Psoas muscle (tissue), 8 donors: ENCODE data around the gene SHC3. TPM values are rescaled to one million over a fixed set of nuclear protein-coding genes. Genes with fewer than 3 reads are reported as not detected.

Experiments used
- ATAC-seq, 4 donors: fragments of 200-7000 bp; cut with Tn5 transposase; one replicate each; pipeline ENCODE4 v1.9.1; 2020; ENCODE audit warnings: moderate library complexity in 3 of 4, mild to moderate bottlenecking in 2 of 4
- DNase-seq, 2 donors: peaks; one replicate each; pipeline ENCODE4 v3.0.0-alpha.2; 2020
- H3K27ac ChIP-seq: fragments of 200-600 bp; one replicate; pipeline ENCODE4 v1.8.0; 2022
- H3K27me3 ChIP-seq, 3 donors: fragments of 200-600 bp in 1 of 3; one replicate each; pipeline versions ENCODE4 v1.6.1 to v1.8.0; 2013 to 2022; ENCODE audit warnings: low read length in 2 of 3, mild to moderate bottlenecking in 2 of 3, moderate library complexity in 1 of 3; ENCODE audit not compliant: insufficient read depth in 3 of 3
- H3K36me3 ChIP-seq, 2 donors: fragments of 200-600 bp in 1 of 2; one replicate each; pipeline versions ENCODE4 v1.6.1 to v1.8.0; 2013 to 2022; ENCODE audit warnings: low read depth in 1 of 2, mild to moderate bottlenecking in 1 of 2, moderate library complexity in 1 of 2; ENCODE audit not compliant: insufficient read depth in 1 of 2
- H3K4me1 ChIP-seq: fragments of 200-600 bp; one replicate; pipeline ENCODE4 v1.8.0; 2022
- H3K4me3 ChIP-seq: fragments of 200-600 bp; one replicate; pipeline ENCODE4 v1.8.0; 2022; ENCODE audit warnings: mild to moderate bottlenecking
- H3K9me3 ChIP-seq: fragments of 200-600 bp; one replicate; pipeline ENCODE4 v1.8.0; 2022
- WGBS, 3 donors: extraction: QIAGEN DNeasy Blood & Tissue Kit; methylation state at CpG; one replicate each; pipeline versions ENCODE4 v1.1.6 to v1.1.7; 2013; 5-methylcytosine and 5-hydroxymethylcytosine counted together
- intact Hi-C, 2 donors: fragments of 100-400 bp; cut with DNase I; formaldehyde crosslinking; loops; one replicate each; pipeline versions ENCODE4 v1.11.0 to v1.14.2; 2022
- polyA plus RNA-seq, 3 donors: library from polyadenylated mRNA; stranded (reverse); fragments of 200-250 nt; gene quantifications; one replicate each; pipeline ENCODE4 v1.2.3, GENCODE V29; 2013
- total RNA-seq, 4 donors: library from RNA; stranded (reverse); fragmentation: NEBNext Ultra II Directional in 2 of 4; extraction: Animal tissue kit (Norgen Biotek cat#: 25700) in 2 of 4; gene quantifications; one replicate each; pipeline versions ENCODE4 v1.2.1 to v1.2.4, GENCODE V29; 2021 to 2023
- TF ChIP-seq, protein P1 (sequence below): fragments of 200-600 bp; IDR thresholded peaks from one replicate; pipeline ENCODE4 v1.8.0; 2022; ENCODE audit warnings: antibody characterized with exemption
- donor health status: healthy with polysubstance abuse.
- donor health status: DM: no; HTN: no; CAD: no; lungs with moderate emphysema.
- donor health status: Bipolar disorder and iron deficiency.
- donor health status: healthy.
- donor health status: DM: yes; HTN: yes; CAD: no.
- donor health status: DM: no; HTN: no; CAD: no.
- donor health status: DM: no; HTN: no; CAD: no.
- donor health status: DM: yes; HTN: yes; CAD: no.

SHC3 gene
- total and polyA plus RNA-seq, 7 donors, result 0.04 to 0.71 (median 0.20) TPM

DNA sequence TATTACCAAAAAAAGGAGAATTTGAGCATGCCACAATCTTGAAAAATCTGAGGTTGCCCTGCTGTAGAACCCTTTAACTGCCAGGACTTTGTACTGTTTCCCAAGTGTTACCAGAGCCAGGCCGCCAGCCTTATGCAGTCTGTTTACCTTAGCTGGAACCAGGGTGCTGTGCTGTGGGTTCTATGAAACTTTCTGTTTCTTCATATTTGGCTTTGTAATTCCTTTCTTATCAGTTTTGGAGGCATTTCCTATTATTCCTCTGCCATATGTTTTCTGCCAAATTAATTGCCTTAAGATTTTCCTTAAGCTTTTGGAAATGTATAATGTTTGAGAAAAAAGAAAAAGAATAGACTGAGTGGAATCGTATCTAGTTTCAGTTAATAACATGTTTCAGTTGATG lies 185.3 kb downstream of the SHC3 start:
- DNase-seq, result no peak
- no peak overlapping the region for H3K27ac ChIP-seq
- intact Hi-C loops, result no loop called here
- no peak for ATAC-seq
- 83 to 95% (median 91%) methylated on average over 2 of the region's 2 CpGs for WGBS, 3 donors
- peaks cover 0 to 42% (median 12%) of the 10 kb centered on the region in 3 donors for H3K27me3 ChIP-seq
- H3K4me1 ChIP-seq, result no peaks in the 10 kb centered on the region
- H3K36me3 ChIP-seq, result no peaks in the 10 kb centered on the region
- no peaks in the 10 kb centered on the region for H3K9me3 ChIP-seq
- TF ChIP-seq, protein P1, sequence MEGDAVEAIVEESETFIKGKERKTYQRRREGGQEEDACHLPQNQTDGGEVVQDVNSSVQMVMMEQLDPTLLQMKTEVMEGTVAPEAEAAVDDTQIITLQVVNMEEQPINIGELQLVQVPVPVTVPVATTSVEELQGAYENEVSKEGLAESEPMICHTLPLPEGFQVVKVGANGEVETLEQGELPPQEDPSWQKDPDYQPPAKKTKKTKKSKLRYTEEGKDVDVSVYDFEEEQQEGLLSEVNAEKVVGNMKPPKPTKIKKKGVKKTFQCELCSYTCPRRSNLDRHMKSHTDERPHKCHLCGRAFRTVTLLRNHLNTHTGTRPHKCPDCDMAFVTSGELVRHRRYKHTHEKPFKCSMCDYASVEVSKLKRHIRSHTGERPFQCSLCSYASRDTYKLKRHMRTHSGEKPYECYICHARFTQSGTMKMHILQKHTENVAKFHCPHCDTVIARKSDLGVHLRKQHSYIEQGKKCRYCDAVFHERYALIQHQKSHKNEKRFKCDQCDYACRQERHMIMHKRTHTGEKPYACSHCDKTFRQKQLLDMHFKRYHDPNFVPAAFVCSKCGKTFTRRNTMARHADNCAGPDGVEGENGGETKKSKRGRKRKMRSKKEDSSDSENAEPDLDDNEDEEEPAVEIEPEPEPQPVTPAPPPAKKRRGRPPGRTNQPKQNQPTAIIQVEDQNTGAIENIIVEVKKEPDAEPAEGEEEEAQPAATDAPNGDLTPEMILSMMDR, result no peak
- H3K4me3 ChIP-seq, result peak overlapping the region; percentile 67

DNA sequence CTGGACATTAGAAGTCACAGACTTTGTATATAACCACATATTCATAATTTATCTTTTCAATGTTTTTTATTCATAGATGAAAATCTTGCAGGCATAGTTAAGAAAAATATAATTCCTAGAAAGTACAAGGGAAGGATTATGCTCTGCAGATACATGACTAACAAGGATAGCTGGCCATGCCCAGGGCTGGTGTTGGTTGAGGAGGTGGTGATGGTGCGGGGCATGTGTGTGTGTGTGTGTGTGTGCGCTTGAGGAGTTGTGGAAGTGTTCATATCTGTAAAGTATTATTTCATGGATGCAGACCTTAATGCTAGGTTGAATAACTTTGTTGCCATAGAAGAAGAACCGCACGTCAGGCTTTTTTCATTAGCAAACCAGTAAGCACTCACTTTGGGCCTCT lies 186.1 kb downstream of the SHC3 start:
- H3K36me3 ChIP-seq, result no peaks in the 10 kb centered on the region
- intact Hi-C loops, result no loop called here
- DNase-seq (no peak), ATAC-seq (no peak)
- no peaks in the 10 kb centered on the region for H3K4me1 ChIP-seq
- TF ChIP-seq, protein P1, result no peak
- no peak overlapping the region for H3K27ac ChIP-seq
- peaks cover 0 to 42% (median 12%) of the 10 kb centered on the region in 3 donors for H3K27me3 ChIP-seq
- peak overlapping the region; percentile 67 for H3K4me3 ChIP-seq
- WGBS, 3 donors, result 81 to 90% (median 88%) methylated on average over 4 of the region's 4 CpGs
- no peaks in the 10 kb centered on the region for H3K9me3 ChIP-seq

DNA sequence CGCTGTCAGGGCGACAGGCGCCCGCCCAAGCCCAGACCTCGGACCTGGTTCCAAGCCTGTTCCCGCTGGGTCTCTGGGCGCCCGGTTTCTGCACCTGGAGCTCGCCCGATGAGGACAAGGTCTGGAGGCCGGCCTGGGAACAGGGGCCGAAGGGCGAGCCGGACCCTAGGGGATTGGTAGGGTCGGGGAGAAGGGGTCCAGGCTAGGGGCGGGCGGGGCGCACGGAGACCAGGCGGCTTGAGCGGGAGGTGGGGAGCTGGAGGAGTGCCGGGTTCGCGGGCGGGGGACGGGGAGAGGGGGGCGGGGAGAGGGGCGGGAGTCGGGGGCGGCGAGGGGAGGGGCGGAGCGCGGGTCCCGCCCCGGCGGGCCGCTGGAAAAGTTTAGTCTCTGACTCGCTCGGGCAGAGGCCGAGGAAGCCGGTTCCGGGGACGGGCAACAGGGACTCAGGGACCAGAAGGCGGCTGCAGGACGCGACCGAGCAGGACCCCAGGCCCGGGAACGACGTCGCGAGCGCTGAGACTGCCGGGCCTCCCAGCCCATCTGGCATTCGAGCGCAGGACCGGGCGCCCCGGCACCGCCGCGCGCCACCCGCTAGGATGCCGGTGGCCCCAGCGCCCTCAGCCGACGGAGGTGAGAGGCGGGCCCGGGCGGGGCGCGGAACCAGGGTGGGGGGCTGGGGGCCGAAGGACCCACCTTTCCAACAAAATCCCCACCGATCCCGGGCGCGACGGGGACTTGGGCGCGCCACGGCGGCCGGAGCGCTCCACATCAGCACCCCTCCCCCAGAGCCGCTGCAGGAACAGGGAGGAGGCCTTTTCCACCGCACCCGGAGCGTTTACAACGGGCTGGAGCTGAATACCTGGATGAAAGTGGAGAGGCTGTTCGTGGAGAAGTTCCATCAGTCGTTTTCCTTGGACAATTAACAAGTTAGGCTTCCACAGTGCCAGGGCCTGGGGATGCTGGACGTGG lies 187.3 kb downstream of the SHC3 start, which contains the start of gene S1PR3:
TSS of gene S1PR3 (plus strand) at position 403 of the 969 bp plus-strand sequence. CDS start 9,733 bp downstream, outside the sequence.
- H3K4me1 ChIP-seq, result no peaks in the 10 kb centered on the region

DNA sequence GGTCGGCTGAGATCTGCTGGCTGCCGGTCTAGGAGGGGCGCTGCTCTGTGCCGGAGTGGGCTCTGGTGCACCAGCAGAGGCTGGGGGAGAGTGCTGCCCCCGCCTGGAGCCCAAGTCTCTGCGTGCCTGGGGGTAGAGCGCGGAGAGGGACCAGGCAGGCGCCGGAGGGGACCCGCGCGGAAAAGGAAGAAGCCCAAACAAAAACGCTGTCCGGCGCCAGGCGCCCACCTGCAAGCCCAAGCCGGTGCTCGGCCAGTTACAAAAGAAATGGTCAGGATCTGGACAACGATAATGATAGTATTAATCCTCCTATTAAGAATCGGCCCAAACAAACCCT lies 187.9 kb downstream of the SHC3 start:
- Histone ChIP-seq H3K36me3 (no peaks in the 10 kb centered on the region), H3K4me1 (no peaks in the 10 kb centered on the region), H3K4me3 (peak overlapping the region; percentile 67), H3K27me3 (peaks cover 0 to 42% (median 12%) of the 10 kb centered on the region in 3 donors), H3K9me3 (no peaks in the 10 kb centered on the region), H3K27ac (no peak overlapping the region)
- no peak for DNase-seq
- ATAC-seq, result peak in 2 of 4 donors; percentile 10 to 48
- TF ChIP-seq, protein P1, result no peak
- WGBS, 3 donors, result 34 to 45% (median 36%) methylated on average over 21 of the region's 21 CpGs
- intact Hi-C loops, result no loop called here

More for the DNA sequence above, 187.3 kb downstream of the SHC3 start, which contains the start of gene S1PR3:
- 1 to 6% (median 1%) methylated on average over 68 to 91 of the region's 94 CpGs for WGBS, 3 donors
- Histone ChIP-seq H3K9me3 (no peaks in the 10 kb centered on the region), H3K27me3 (peaks cover 0 to 42% (median 12%) of the 10 kb centered on the region in 3 donors), H3K4me3 (peak within 1 kb of the TSS; percentile 67), H3K36me3 (no peaks in the 10 kb centered on the region), H3K27ac (peak within 1 kb of the TSS; percentile 36)
- ATAC-seq (peak in 3 of 4 donors; percentile 21 to 65 (median 46)), DNase-seq (peak; percentile 58 to 75)
- intact Hi-C loops, result no loop called here
- TF ChIP-seq, protein P1, result no peak
